Fibroblast of mammary gland (primary cell): ENCODE measurements around the gene NOC2L.

Experiments used
- DNase-seq: peaks from one replicate; pipeline ENCODE4 v3.0.0-alpha.2; 2010; ENCODE audit warnings: low read depth
- H3K4me3 ChIP-seq: 2 replicates; pipeline ENCODE4 v1.5.1; 2011; ENCODE audit warnings: low read depth, mild to moderate bottlenecking, low read length, moderate library complexity; ENCODE audit not compliant: control insufficient read depth
- CTCF ChIP-seq: conservative IDR thresholded peaks from 2 replicates; pipeline ENCODE4 v1.5.1; 2011; ENCODE audit warnings: low read depth, low read length, inconsistent platforms; ENCODE audit not compliant: control insufficient read depth, insufficient read depth

NOC2L gene

GRCh38 chr1:929712-930632, 29.1 kb downstream of the NOC2L start:
- no peak for TF ChIP-seq CTCF

GRCh38 chr1:928825-929661, 30.0 kb downstream of the NOC2L start:
- H3K4me3 ChIP-seq: no peak overlapping the region

More at GRCh38 chr1:929712-930632, 29.1 kb downstream of the NOC2L start:
- DNase-seq: no peak
- H3K4me3 ChIP-seq: no peak overlapping the region

GRCh38 chr1:927748-928147, 31.3 kb downstream of the NOC2L start:
- no peak for TF ChIP-seq CTCF
- H3K4me3 ChIP-seq: no peak overlapping the region

More at GRCh38 chr1:928825-929661, 30.0 kb downstream of the NOC2L start:
- no peak for TF ChIP-seq CTCF
- DNase-seq: no peak

GRCh38 chr1:927234-927633, 31.8 kb downstream of the NOC2L start:
- no peak for DNase-seq
- TF ChIP-seq CTCF: no peak
- H3K4me3 ChIP-seq: no peak overlapping the region

More at GRCh38 chr1:927748-928147, 31.3 kb downstream of the NOC2L start:
- no peak for DNase-seq

- no peak for DNase-seq
- TF ChIP-seq CTCF: no peak
- H3K4me3 ChIP-seq: no peak overlapping the region
Measured at GRCh38 chr1:925561-926421, 33.3 kb downstream of the NOC2L start.
